Upper lobe of left lung (tissue), 6 donors: Measurements from ENCODE around the gene ARNT2. TPM values are rescaled to one million over a fixed set of nuclear protein-coding genes. Genes with fewer than 3 reads are reported as not detected.

Source experiments
- ATAC-seq, 2 donors: fragments of 200-7000 bp; cut with Tn5 transposase; one replicate each; pipeline ENCODE4 v1.9.1; 2022; ENCODE audit warnings: mild to moderate bottlenecking in 2 of 2, moderate library complexity in 2 of 2; ENCODE audit not compliant: low FRiP score in 2 of 2
- DNase-seq, 2 donors: peaks; one replicate each; pipeline ENCODE4 v3.0.0-alpha.2; 2019 to 2020
- H3K27ac ChIP-seq, 4 donors: fragments of 200-600 bp; sonication (generic); one replicate each; pipeline ENCODE4 v1.5.1; 2016 to 2019
- H3K27me3 ChIP-seq, 4 donors: fragments of 200-600 bp; sonication (generic); one replicate each; pipeline ENCODE4 v1.5.1; 2017 to 2019
- H3K36me3 ChIP-seq, 4 donors: fragments of 200-600 bp; sonication (generic); one replicate each; pipeline ENCODE4 v1.5.1; 2016 to 2019
- H3K4me1 ChIP-seq, 4 donors: fragments of 200-600 bp; sonication (generic); one replicate each; pipeline ENCODE4 v1.5.1; 2018 to 2019
- H3K4me3 ChIP-seq, 4 donors: fragments of 200-600 bp; sonication (generic); one replicate each; pipeline ENCODE4 v1.5.1; 2017 to 2019; ENCODE audit warnings: mild to moderate bottlenecking in 2 of 4, moderate library complexity in 1 of 4
- H3K9me3 ChIP-seq, 4 donors: fragments of 200-600 bp; sonication (generic); one replicate each; pipeline ENCODE4 v1.5.1; 2018 to 2019
- CTCF ChIP-seq, 6 experiments: fragments of 450-650 bp in 4 of 6; fragments of 200-600 bp in 2 of 6; sonication (generic) in 2 of 6; IDR thresholded peaks; one replicate each; pipeline ENCODE4 v1.5.1; 2016 to 2019; ENCODE audit warnings: antibody characterized with exemption in 6 of 6
- EP300 ChIP-seq, 4 donors: sonication (generic); formaldehyde crosslinking; IDR thresholded peaks; one replicate each; pipeline ENCODE4 v1.5.1; 2017; ENCODE audit warnings: antibody characterized with exemption in 4 of 4, control low read depth in 2 of 4
- POLR2A ChIP-seq, 4 donors: fragments of 450-650 bp; IDR thresholded peaks; one replicate each; pipeline ENCODE4 v1.5.1; 2016 to 2017; ENCODE audit warnings: antibody characterized with exemption in 4 of 4, mild to moderate bottlenecking in 2 of 4
- POLR2AphosphoS5 ChIP-seq, 2 donors: sonication (generic); formaldehyde crosslinking; IDR thresholded peaks; one replicate each; pipeline ENCODE4 v1.5.1; 2017; ENCODE audit warnings: antibody characterized with exemption in 2 of 2
- WGBS, 2 donors: methylation state at CpG; one replicate each; pipeline ENCODE4 v1.1.5; 2017 to 2018; 5-methylcytosine and 5-hydroxymethylcytosine counted together
- total RNA-seq, 6 donors: library from RNA; depleted of rRNA in 4 of 6; stranded (reverse); fragments of >200 nt in 4 of 6; gene quantifications; one replicate each; pipeline versions ENCODE4 v1.1.0 to v1.2.1, GENCODE V29; 2016 to 2021
- donor health status: DM: no; HTN: no; CAD: no; lungs with moderate emphysema.
- donor health status: DM: no; HTN: yes; CAD: no; lungs with severe emphysema.

The ARNT2 gene
- total RNA-seq, 6 donors from 2014 or later, result 4.7 to 26.9 (median 8.4) TPM

DNA sequence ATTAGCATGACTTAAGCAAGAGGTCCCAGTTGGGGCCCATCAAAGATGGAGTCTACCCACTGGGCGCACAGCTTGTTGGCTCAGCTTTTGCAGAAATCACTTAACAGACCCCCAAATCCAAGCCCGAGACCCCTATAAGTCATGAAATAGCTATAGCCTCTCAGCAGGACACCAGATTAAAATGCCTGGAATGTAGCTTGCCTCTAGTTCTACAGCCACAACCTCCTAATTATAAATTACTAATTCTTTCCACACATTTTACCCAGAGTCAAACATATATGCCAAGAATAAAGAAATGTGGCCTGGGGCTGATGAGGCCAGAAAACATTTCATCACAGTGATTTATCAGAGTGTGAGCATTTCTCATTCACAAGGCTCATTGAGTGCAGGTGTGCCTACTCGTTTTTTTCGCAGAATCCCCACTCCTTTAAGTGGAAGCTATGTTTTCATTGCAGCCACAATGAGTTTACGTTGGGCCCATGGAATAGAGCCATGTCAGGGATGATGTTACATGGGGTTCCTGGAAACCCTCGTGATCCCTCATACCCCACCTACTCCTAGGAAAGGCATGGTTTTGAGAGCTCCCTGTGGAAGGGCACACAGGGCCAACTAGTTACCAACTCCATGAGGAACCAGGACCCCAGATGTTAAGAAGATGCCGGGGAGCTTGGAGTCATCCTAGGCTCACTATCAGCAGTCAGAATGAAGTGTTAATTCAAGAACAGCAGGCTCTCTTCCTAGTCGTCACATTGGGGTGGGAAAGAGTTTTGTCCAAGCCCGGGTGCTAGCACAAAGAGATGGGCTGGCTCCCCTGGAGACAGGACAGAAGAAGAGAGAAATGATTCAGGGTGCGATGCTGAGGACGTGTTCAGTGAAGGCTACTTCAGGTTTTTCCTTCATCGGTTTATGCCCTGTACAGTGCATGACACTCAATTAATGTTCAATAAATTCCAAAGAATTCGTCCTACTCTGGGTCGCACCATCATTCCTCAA, 200.7 kb downstream of the ARNT2 start:
- no peak overlapping the region for H3K27ac ChIP-seq
- H3K4me3 ChIP-seq, result no peak overlapping the region
- WGBS, 2 donors, result 77 to 79% methylated on average over 14 of the region's 14 CpGs
- H3K36me3 ChIP-seq, result no peaks in the 10 kb centered on the region
- no peak for TF ChIP-seq POLR2AphosphoS5 (IDR thresholded peaks at IDR 0.05)
- no peak for TF ChIP-seq CTCF (IDR thresholded peaks at IDR 0.05)
- no peak for TF ChIP-seq POLR2A (IDR thresholded peaks at IDR 0.05)
- TF ChIP-seq EP300 (IDR thresholded peaks at IDR 0.05), result no peak
- no peaks in the 10 kb centered on the region for H3K9me3 ChIP-seq
- peaks cover 0 to 18% (median 10%) of the 10 kb centered on the region in 4 donors for H3K4me1 ChIP-seq
- DNase-seq (no peak), ATAC-seq (no peak)
- no peaks in the 10 kb centered on the region for H3K27me3 ChIP-seq

- ATAC-seq (no peak), DNase-seq (no peak)
- TF ChIP-seq CTCF (IDR thresholded peaks at IDR 0.05) (no peak), POLR2A (IDR thresholded peaks at IDR 0.05) (no peak), POLR2AphosphoS5 (IDR thresholded peaks at IDR 0.05) (no peak), EP300 (IDR thresholded peaks at IDR 0.05) (no peak)
- no peak overlapping the region for H3K27ac ChIP-seq
- no peaks in the 10 kb centered on the region for H3K27me3 ChIP-seq
- H3K4me3 ChIP-seq, result no peak overlapping the region
- WGBS, 2 donors, result 75 to 94% methylated on average over 6 of the region's 6 CpGs
- H3K9me3 ChIP-seq, result no peaks in the 10 kb centered on the region
- H3K4me1 ChIP-seq, result peaks cover 0 to 18% (median 11%) of the 10 kb centered on the region in 4 donors
- H3K36me3 ChIP-seq, result no peaks in the 10 kb centered on the region
These were observed 201.5 kb downstream of the ARNT2 start for GRCh38 chr15:80605591-80606150.

DNA sequence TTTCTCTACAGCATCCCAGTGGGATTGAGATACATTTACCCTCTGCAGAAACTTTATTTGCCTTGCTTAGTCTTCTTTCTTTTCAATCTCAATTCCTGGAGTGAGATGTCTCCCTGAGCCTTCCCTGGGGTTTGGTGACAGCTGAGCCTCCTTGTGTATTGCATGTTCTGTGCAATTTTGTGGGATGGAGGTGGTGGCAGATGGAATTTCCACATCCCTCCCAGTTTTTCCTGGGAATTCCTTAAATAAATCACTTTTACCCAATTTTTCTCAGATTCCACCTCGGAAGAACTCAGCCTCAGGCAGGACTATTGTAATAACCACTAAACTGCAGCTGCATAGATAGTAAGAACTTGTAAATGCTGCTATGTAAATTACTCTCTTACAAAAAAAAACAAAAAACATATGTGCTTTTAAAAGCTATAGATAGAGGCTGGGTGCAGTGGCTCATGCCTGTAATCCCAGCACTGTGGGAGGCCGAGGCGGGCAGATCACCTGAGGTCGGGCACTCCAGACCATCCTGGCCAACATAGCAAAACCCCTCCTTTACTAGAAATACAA, 202.4 kb downstream of the ARNT2 start:
- Histone ChIP-seq H3K27me3 (no peaks in the 10 kb centered on the region), H3K36me3 (no peaks in the 10 kb centered on the region), H3K4me3 (no peak overlapping the region), H3K9me3 (no peaks in the 10 kb centered on the region), H3K27ac (no peak overlapping the region), H3K4me1 (peaks cover 0 to 18% (median 11%) of the 10 kb centered on the region in 4 donors)
- WGBS, 2 donors, result 90 to 95% methylated on average over 4 of the region's 4 CpGs
- TF ChIP-seq POLR2AphosphoS5 (IDR thresholded peaks at IDR 0.05) (no peak), EP300 (IDR thresholded peaks at IDR 0.05) (no peak), CTCF (IDR thresholded peaks at IDR 0.05) (no peak), POLR2A (IDR thresholded peaks at IDR 0.05) (no peak)
- DNase-seq, result no peak
- no peak for ATAC-seq

GRCh38 chr15:80607287-80607980, 203.3 kb downstream of the ARNT2 start:
- H3K4me3 ChIP-seq, result no peak overlapping the region
- 76% methylated on average over 4 of the region's 4 CpGs for WGBS, 2 donors
- H3K27me3 ChIP-seq, result no peaks in the 10 kb centered on the region
- H3K36me3 ChIP-seq, result no peaks in the 10 kb centered on the region
- no peaks in the 10 kb centered on the region for H3K9me3 ChIP-seq
- H3K27ac ChIP-seq, result no peak overlapping the region
- DNase-seq, result no peak
- peaks cover 0 to 18% (median 11%) of the 10 kb centered on the region in 4 donors for H3K4me1 ChIP-seq
- no peak for TF ChIP-seq POLR2AphosphoS5 (IDR thresholded peaks at IDR 0.05)
- no peak for TF ChIP-seq CTCF (IDR thresholded peaks at IDR 0.05)
- no peak for TF ChIP-seq EP300 (IDR thresholded peaks at IDR 0.05)
- no peak for TF ChIP-seq POLR2A (IDR thresholded peaks at IDR 0.05)
- ATAC-seq, result no peak
